Kidney (tissue), 14 donors: ENCODE results near the gene MOSPD3. TPM values are rescaled to one million over a fixed set of nuclear protein-coding genes. Genes with fewer than 3 reads are reported as not detected.

ENCODE experiments used
- DNase-seq, 5 donors: peaks; one replicate each; pipeline ENCODE4 v3.0.0-alpha.2; 2013 to 2020
- FAIRE-seq: peaks from 2 replicates; lab custom pipeline; 2012; peaks lifted over from hg19 to GRCh38; lab: Jason Lieb, UNC
- H3K27ac ChIP-seq, 2 donors: one replicate each; pipeline ENCODE4 v1.7.0; 2013; ENCODE audit warnings: low read depth in 2 of 2, low read length in 2 of 2, inconsistent platforms in 1 of 2
- H3K27me3 ChIP-seq: one replicate; pipeline ENCODE4 v1.7.1; 2013; ENCODE audit warnings: low read length, inconsistent platforms; ENCODE audit not compliant: control insufficient read depth, insufficient read depth
- H3K36me3 ChIP-seq, 3 donors: one replicate each; pipeline versions ENCODE4 v1.7.0 to v1.7.1; 2013; ENCODE audit warnings: low read length in 3 of 3, control low read depth in 1 of 3, inconsistent platforms in 1 of 3; ENCODE audit not compliant: insufficient read depth in 3 of 3, control insufficient read depth in 2 of 3
- H3K4me1 ChIP-seq, 3 donors: one replicate each; pipeline versions ENCODE4 v1.7.0 to v1.7.1; 2013; ENCODE audit warnings: low read length in 3 of 3, inconsistent platforms in 1 of 3, low read depth in 1 of 3; ENCODE audit not compliant: control insufficient read depth in 2 of 3, insufficient read depth in 2 of 3
- H3K4me3 ChIP-seq, 3 donors: one replicate each; pipeline versions ENCODE4 v1.7.0 to v1.8.1; 2013; ENCODE audit warnings: low read length in 3 of 3, control low read depth in 1 of 3, inconsistent platforms in 1 of 3
- H3K9ac ChIP-seq, 3 donors: one replicate each; pipeline versions ENCODE4 v1.7.0 to v1.7.1; 2013; ENCODE audit warnings: low read length in 3 of 3, control low read depth in 1 of 3, inconsistent platforms in 1 of 3
- H3K9me3 ChIP-seq, 3 donors: one replicate each; pipeline versions ENCODE4 v1.7.0 to v1.7.1; 2013; ENCODE audit warnings: low read length in 3 of 3, control low read depth in 1 of 3, inconsistent platforms in 1 of 3; ENCODE audit not compliant: control insufficient read depth in 2 of 3, insufficient read depth in 1 of 3
- CTCF ChIP-seq: IDR thresholded peaks from 3 replicates; pipeline ENCODE4 v1.5.1; 2012; ENCODE audit warnings: mild to moderate bottlenecking, moderate library complexity, borderline replicate concordance; ENCODE audit not compliant: insufficient read depth; ENCODE audit errors: extremely low read depth
- intact Hi-C: fragments of 100-400 bp; cut with DNase I; formaldehyde crosslinking; loops from one replicate; pipeline ENCODE4 v1.11.1; 2022
- polyA plus RNA-seq: library from polyadenylated mRNA; stranded (reverse); fragments of 350-450 nt; fragmentation: Illumina TruSeq; extraction: RNeasy Lipid Tissue Mini Kit (QIAGEN cat#74804); gene quantifications from one replicate; pipeline ENCODE4 v1.2.3, GENCODE V29; 2014; ENCODE audit warnings: low read depth, low replicate concordance; ENCODE audit not compliant: insufficient read depth
- total RNA-seq: library from RNA; stranded (reverse); fragmentation: NEBNext Ultra II Directional; extraction: Animal tissue kit (Norgen Biotek cat#: 25700); gene quantifications from one replicate; pipeline ENCODE4 v1.2.1, GENCODE V29; 2021
- donor health status: control.
- donor health status: control.
- donor health status: control.
- donor health status: control.
- donor health status: control.
- donor health status: DM: yes; HTN: yes; CAD: no.
- donor health status: Normal renal cell carcinoma (clear cell type).

Gene MOSPD3
- total and polyA plus RNA-seq, 2 donors from 2014 or later = 18.2 to 30.6 TPM

- TF ChIP-seq CTCF = peak; percentile 28
- intact Hi-C loops = no loop called here
- Histone ChIP-seq H3K27me3 (no peaks in the 10 kb centered on the region), H3K9ac (no peak overlapping the region), H3K36me3 (no peaks in the 10 kb centered on the region), H3K4me3 (no peak overlapping the region), H3K9me3 (no peaks in the 10 kb centered on the region), H3K4me1 (peaks cover 0 to 20% (median 7%) of the 10 kb centered on the region in 3 donors), H3K27ac (no peak overlapping the region)
- no peak for DNase-seq
- no peak for FAIRE-seq
Observed at GRCh38 chr7:100588438-100588837, 23.9 kb upstream of the MOSPD3 start.

- FAIRE-seq (no peak), DNase-seq (peak in 3 of 5 donors; percentile 60 to 68 (median 65))
- Histone ChIP-seq H3K36me3 (no peaks in the 10 kb centered on the region), H3K9ac (no peak overlapping the region), H3K27me3 (no peaks in the 10 kb centered on the region), H3K4me3 (peak overlapping the region in 1 of 3 donors; percentile 33), H3K9me3 (no peaks in the 10 kb centered on the region), H3K4me1 (peaks cover 0 to 13% (median 7%) of the 10 kb centered on the region in 3 donors), H3K27ac (no peak overlapping the region)
- intact Hi-C loops = no loop called here
- no peak for TF ChIP-seq CTCF
Observed at GRCh38 chr7:100589341-100589947, 22.9 kb upstream of the MOSPD3 start.

- Histone ChIP-seq H3K27me3 (no peaks in the 10 kb centered on the region), H3K27ac (peak overlapping the region in 1 of 2 donors; percentile 37), H3K4me1 (peaks cover 0 to 6% (median 0%) of the 10 kb centered on the region in 3 donors), H3K36me3 (no peaks in the 10 kb centered on the region), H3K4me3 (peak overlapping the region in 2 of 3 donors; percentile 32 to 33), H3K9me3 (no peaks in the 10 kb centered on the region), H3K9ac (no peak overlapping the region)
- no peak for TF ChIP-seq CTCF
- intact Hi-C loops = no loop called here
- DNase-seq (peak in 3 of 5 donors; percentile 65 to 86 (median 85)), FAIRE-seq (no peak)
Observed at GRCh38 chr7:100590077-100590737, 22.1 kb upstream of the MOSPD3 start.
